Measurements from ENCODE around the gene DNAJC6.
"Not testable (repeated sequence)": the region's sequence is repeated elsewhere in the genome, so short reads cannot be mapped to it uniquely, and the experiment has no call there.

Gene DNAJC6

DNA sequence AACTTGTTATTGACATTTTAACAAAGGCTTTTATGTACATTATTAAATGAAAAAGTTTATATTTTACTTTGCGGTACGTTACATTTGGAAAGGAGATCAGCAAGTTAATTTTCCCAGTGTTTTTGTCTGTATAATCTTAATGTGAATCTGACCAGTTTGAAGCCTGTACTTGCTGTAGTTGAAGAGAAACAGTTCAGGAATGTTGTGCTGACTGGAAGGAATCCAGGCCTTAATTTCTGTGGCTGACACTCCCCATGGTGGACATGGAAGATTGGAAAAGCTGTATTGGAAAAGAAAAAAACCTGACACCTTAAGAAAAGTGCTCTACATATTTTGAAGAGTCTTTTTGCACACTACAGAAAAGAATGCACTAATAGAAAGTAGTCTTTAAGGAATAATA is 126.6 kb downstream of the DNAJC6 start:
- DNase-seq: no peak

DNA sequence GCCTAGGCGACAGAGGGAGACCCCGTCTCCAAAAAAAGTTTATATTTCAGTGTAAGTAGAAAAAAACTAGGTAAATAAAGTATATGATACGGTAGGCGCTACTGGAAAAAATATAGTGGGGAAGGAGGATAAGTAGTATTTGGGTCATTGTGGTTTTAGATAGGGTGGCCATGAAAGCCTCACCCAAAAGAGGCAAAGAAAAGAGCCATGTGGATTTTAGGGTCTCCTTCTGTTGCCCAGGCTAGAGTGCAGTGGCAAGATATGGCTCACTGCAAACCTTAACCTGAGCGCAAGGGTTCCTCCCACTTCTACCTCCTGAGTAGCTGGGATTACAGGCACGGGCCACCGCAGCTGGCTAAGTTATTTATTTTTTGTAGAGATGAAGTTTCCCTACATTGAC is 128.3 kb downstream of the DNAJC6 start:
- DNase-seq: no peak

DNA sequence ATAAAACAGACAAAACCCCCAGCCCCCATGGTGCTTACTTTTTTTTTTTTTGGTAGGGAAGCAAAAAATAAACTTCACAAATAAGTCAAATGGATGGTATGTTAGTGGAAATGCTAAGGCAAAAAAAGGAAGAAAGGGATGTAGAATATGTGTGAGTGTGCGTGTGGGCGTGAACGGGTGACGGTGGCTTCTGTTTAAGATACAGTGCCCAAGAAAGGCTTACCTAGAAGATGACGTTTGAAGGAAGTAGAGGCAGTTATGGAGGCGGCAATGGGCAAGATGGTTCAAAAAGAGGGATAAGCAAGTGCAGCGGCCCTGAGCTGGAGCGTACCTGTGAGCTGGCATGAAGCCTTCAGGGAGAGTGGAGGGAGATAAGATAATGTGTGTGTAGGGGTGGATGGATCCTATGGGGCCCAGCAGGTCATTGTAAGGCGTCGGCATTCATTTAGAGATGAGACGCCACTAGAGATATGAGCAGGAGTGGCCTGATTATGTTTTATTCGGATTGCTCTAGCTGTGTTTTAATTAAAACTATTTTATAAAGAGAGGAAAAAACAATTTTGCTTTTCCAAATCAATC is 131.1 kb downstream of the DNAJC6 start:
- DNase-seq: no peak

DNA sequence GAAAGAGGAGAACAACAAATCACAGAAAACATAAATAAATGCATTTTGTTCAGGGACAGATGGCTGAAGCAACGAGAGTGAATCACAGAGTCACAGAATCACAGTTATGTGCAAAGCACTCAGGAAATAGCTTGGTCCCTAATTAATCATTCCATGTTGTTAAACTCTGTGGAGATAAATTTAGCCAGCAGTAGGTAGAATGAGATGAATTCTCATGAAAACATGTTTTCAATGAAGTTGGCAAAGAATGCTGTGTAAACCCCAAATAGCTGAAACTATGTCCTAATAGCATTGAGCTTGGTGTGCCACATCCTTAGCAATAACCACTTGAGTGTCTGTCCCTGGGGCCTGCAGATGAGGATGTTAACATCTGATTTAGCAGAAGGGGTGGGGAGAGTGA is 131.6 kb downstream of the DNAJC6 start:
- DNase-seq: no peak

DNA sequence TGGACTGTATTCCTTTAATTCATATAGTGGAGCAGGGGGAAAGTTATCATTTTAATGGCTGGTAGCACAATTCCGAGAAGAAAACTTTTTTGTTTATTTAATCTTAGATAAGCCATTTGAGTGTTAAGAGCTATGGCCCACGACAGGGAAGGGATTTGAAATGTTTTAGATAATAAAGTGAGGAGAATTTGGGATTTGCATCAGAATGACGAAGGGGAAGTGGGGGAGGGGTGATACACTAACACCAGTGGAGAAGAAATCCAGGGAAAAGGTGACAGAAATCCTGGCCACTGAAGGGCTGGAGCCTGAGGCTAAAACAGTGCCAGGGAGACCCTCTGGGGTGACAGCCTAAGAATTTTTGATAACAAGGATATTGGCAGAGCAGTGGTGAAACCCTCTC is 132.1 kb downstream of the DNAJC6 start:
- DNase-seq: no peak

DNA sequence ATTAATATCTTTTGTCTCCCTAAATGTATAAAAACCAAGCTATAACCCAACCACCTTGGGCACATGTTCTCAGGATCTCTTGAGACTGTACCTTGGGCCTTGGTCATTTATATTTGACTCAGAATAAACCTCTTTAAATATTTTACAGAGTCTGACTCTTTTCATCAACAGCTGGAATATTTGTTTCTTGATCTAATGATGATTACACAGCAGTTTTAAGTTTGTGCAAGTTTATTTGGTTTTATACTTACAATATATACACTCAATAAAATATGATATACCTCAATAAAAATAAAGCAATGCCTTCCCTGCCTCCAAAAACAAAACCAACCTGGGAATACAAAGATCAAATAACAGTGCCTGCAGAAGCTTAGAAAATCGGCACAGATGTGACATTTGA is 133.1 kb downstream of the DNAJC6 start:
- DNase-seq: no peak

DNA sequence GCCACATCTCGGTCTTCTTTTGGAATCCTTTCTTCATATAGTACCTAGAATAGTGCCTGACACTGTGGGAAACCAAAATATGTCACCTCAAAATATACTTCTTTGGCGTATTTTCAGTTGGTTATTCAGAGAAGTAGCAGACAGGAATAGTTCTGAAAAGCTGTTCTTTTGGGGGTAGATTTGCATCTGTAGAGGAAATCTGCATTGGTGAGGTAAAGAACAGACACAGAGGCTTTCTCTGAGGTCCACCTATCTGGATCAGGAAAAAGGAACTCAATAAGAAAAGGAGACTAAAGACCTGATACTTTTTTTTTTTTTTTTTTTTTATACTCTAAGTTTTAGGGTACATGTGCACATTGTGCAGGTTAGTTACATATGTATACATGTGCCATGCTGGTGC is 134.3 kb downstream of the DNAJC6 start:
- no peak for DNase-seq

DNA sequence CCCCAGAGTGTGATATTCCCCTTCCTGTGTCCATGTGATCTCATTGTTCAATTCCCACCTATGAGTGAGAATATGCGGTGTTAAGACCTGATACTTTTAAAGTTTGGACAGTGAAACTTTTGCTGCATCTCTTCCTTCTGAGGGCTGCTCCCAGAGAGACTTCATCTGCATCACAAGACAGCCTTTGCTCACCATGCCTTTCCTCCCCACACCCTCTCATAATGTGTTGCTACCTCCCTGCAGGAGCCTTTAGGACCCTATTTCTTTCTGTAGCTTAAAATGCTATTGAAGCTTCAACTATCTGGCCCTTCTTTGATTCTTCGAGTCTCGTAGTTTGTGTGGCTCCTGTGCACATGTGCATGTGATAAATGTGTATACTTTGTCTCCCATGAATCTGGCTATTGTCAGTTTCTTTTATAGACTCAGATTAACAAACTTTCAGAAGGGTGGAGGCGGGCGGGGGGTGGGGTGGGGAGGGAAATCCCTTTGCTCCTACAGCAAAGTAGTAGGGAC is 134.8 kb downstream of the DNAJC6 start:
- no peak for DNase-seq

DNA sequence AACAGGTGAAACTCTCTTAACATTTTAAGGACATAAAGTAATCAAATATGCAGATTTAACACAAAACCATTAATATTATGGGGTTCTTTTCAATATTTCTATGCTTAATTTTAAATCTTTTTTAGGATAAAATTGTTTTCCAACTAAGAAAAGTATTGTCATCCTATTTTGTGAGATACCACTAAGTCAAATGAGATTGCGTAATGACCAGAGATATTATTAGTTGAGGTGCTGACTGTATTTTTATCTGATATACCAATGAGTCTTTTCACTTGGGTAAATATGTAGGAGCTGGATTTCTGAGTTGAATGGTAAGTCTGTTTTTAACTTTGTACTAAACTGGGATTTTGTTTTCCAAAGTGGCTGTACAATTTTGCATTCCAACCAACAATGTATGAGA is 136.5 kb downstream of the DNAJC6 start:
- DNase-seq: no peak

DNA sequence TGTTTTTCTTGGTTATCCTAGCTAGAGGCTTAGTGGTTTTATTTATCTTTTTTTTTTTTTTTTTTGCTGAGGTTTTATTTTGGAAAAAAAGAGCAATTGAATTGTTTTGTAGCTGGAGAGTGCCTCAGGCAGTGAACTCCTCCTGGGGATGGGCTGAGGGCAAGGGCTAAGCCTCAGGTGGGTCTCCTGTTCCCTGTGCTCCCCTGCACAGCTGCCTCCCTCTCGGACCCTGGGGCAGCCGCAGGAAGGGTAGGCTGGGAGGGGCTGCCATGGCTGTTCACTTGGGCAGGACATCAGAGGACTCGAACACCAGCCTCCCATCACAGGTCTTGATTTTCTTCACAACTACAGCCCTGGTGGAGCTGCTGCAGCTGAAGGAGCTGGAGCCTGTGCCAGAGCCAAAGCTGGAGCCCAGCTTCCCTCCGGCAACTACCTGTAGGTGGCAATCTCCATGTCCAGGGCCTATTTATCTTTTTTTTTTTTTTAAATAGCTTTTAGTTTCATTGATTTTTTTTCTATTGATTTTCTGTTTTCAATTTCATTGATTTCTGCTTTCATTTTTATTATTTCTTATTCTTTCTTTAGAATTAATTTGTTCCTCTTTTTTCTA is 140.0 kb downstream of the DNAJC6 start:
- no peak for DNase-seq

DNA sequence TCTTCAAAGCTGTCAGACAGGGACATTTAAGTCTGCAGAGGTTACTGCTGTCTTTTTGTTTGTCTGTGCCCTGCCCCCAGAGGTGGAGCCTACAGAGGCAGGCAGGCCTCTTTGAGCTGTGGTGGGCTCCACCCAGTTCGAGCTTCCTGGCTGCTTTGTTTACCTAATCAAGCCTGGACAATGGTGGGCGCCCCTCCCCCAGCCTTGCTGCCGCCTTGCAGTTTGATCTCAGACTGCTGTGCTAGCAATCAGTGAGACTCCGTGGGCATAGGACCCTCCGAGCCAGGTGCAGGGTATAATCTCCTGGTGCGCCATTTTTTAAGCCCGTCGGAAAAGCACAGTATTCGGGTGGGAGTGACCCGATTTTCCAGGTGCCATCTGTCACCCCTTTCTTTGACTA is 146.3 kb downstream of the DNAJC6 start:
- not testable (repeated sequence) for DNase-seq

DNA sequence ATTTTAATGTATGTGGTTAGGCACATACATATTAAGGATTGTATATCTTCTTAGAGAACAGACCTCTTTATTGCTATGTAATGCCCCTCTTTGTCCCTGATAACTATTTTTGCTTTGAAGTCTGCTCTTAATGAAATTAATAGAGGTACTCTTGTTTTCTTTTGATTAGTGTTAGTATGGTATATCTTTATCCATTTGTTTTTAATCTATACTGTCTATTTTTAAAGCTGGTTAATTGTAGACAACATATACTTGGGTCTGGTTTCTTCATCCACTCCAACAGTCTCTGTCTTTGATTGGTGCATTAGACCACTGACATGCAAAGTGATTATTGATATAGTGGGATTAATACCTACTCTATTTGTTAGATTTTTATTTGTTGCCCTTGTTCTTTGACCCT is 147.1 kb downstream of the DNAJC6 start:
- DNase-seq: no peak

DNA sequence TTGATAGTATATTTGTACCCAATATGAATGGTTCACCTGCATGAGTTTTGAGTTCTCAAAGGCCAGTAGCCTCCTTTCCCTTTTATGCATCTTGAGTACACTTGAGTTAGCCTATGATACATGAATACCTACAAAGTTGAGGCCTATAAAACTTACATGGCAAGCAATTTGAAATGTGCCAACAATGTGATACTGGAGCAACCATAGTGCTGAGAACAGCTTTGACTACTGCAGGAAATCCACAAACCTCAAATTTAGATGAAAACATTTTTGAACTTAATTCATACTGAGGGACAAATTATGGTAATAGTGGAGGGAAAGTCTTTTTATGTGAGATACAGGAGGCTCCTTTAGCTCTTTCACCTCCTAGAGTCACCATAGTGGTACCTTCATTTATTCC is 148.5 kb downstream of the DNAJC6 start:
- no peak for DNase-seq

DNA sequence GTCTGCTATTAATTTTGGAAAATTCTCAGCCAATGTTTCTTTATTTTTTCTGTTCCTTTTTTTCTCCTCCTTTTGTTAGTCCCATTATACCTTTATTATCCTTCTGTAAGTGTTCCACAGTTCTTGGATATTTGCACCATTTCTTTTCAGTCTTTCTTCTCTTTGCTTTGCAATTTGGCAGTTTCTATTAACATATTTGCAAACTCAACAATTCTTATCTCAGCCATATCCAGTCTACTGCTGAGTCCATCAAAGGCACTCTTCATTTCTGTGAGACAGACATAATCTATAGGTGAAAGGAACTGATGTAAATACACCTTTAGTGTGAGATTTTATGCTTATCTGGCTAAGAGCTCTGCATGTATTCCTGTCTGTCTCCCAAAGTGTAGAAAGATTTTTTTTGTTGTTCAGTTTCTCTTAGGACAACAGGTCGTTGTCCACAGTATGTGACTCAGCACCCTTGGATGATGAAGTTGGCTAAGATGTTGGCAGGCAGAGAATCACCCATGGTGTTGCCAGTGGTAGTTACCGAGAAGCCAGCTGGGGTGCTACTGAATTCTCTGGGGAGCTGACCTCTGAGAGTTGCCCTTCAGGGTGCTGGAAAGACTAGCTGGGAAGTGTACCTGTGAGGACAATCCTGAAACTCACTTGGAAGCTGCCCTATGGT is 149.5 kb downstream of the DNAJC6 start:
- DNase-seq: no peak

DNA sequence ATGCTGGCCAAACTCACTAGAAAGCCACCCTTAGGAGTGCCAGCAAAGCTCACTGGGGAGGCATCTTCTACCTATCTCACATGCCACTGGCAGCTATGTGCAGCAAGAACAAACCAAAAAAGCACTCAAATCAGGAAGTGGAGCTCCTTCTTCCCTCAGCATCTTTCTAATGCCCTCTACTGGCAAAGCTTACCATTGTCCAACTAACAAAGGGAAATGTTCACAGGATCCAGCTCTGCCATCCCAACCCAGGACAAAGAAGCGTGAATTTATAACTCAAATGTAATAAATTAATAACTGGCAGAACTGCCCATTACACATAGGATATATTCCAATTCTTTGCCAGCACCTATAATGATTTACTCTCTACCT is 150.0 kb downstream of the DNAJC6 start:
- no peak for DNase-seq

Data from GOT3 (cell line).